ENCODE measurements around the gene CYP4F3.

Gene CYP4F3

GRCh38 chr19:15643387-15643786 lies 2.7 kb downstream of the CYP4F3 start:
- H3K4me3 ChIP-seq (ENCODE audit: low read depth, low read length), result no peak overlapping the region
- no peaks in the 10 kb centered on the region for H3K79me1 ChIP-seq (ENCODE audit: low read length)
- H3K14ac ChIP-seq (ENCODE audit: low read length), result no peak overlapping the region
- H2BK120ac ChIP-seq (ENCODE audit: insufficient read depth, low read length, poor library complexity), result no peak overlapping the region
- no peak overlapping the region for H3K9ac ChIP-seq (ENCODE audit: low read length)
- H3K27ac ChIP-seq (ENCODE audit: low read depth, low read length), result no peak overlapping the region
- no peak overlapping the region for H4K91ac ChIP-seq (ENCODE audit: low read depth, low read length)
- no peak overlapping the region for H2BK12ac ChIP-seq (ENCODE audit: low read length)
- no peak overlapping the region for H2BK5ac ChIP-seq (ENCODE audit: low read depth, low read length, poor library complexity)
- H3K79me2 ChIP-seq (ENCODE audit: control insufficient read depth, insufficient read depth, low read length, poor library complexity), result no peaks in the 10 kb centered on the region
- no peak overlapping the region for H3K4ac ChIP-seq (ENCODE audit: low read depth, low read length)
- DNase-seq, result no peak
- WGBS (ENCODE audit: extremely low coverage, insufficient coverage, insufficient read length), result no CpG with 5 or more reads among the region's 3 CpGs
- H4K8ac ChIP-seq (ENCODE audit: low read depth, low read length), result no peak overlapping the region
- H2AK5ac ChIP-seq (ENCODE audit: low read length), result no peak overlapping the region
- no peaks in the 10 kb centered on the region for H3K36me3 ChIP-seq (ENCODE audit: control insufficient read depth in 1 of 2, insufficient read depth in 2 of 2, low read length in 2 of 2)
- H3K18ac ChIP-seq (ENCODE audit: low read length), result no peak overlapping the region
- no peak overlapping the region for H3K23ac ChIP-seq (ENCODE audit: low read length)
- no peaks in the 10 kb centered on the region for H3K27me3 ChIP-seq (ENCODE audit: insufficient read depth, low read length)
- no peaks in the 10 kb centered on the region for H3K4me1 ChIP-seq (ENCODE audit: control insufficient read depth in 1 of 2, insufficient read depth in 2 of 2, low read length in 2 of 2)
- H3K9me3 ChIP-seq (ENCODE audit: insufficient read depth, low read depth, low read length), result peaks cover 68% of the 10 kb centered on the region
- no peak overlapping the region for H4K12ac ChIP-seq (ENCODE audit: low read depth, low read length)
- no peak overlapping the region for H3K4me2 ChIP-seq (ENCODE audit: low read length)
- H2AFZ ChIP-seq (ENCODE audit: insufficient read depth, low read length, poor library complexity), result no peak overlapping the region

- Histone ChIP-seq H3K9me3 (ENCODE audit: insufficient read depth, low read depth, low read length) (peaks cover 69% of the 10 kb centered on the region), H3K23ac (ENCODE audit: low read length) (no peak overlapping the region), H3K79me2 (ENCODE audit: control insufficient read depth, insufficient read depth, low read length, poor library complexity) (no peaks in the 10 kb centered on the region), H3K36me3 (ENCODE audit: control insufficient read depth in 1 of 2, insufficient read depth in 2 of 2, low read length in 2 of 2) (no peaks in the 10 kb centered on the region), H4K12ac (ENCODE audit: low read depth, low read length) (no peak overlapping the region), H3K4me1 (ENCODE audit: control insufficient read depth in 1 of 2, insufficient read depth in 2 of 2, low read length in 2 of 2) (no peaks in the 10 kb centered on the region), H2BK12ac (ENCODE audit: low read length) (no peak overlapping the region), H2AK5ac (ENCODE audit: low read length) (no peak overlapping the region), H3K9ac (ENCODE audit: low read length) (no peak overlapping the region), H4K91ac (ENCODE audit: low read depth, low read length) (no peak overlapping the region), H3K14ac (ENCODE audit: low read length) (no peak overlapping the region), H3K4me2 (ENCODE audit: low read length) (no peak overlapping the region), H3K18ac (ENCODE audit: low read length) (no peak overlapping the region), H3K27me3 (ENCODE audit: insufficient read depth, low read length) (no peaks in the 10 kb centered on the region), H3K79me1 (ENCODE audit: low read length) (no peaks in the 10 kb centered on the region), H2BK120ac (ENCODE audit: insufficient read depth, low read length, poor library complexity) (no peak overlapping the region), H4K8ac (ENCODE audit: low read depth, low read length) (no peak overlapping the region), H2AFZ (ENCODE audit: insufficient read depth, low read length, poor library complexity) (no peak overlapping the region), H2BK5ac (ENCODE audit: low read depth, low read length, poor library complexity) (no peak overlapping the region), H3K4ac (ENCODE audit: low read depth, low read length) (no peak overlapping the region), H3K27ac (ENCODE audit: low read depth, low read length) (no peak overlapping the region), H3K4me3 (ENCODE audit: low read depth, low read length) (no peak overlapping the region)
- DNase-seq, result no peak
- no CpG with 5 or more reads among the region's 3 CpGs for WGBS (ENCODE audit: extremely low coverage, insufficient coverage, insufficient read length)
Observed at GRCh38 chr19:15644066-15644741, 3.5 kb downstream of the CYP4F3 start.

- Histone ChIP-seq H3K18ac (ENCODE audit: low read length) (no peak overlapping the region), H3K4me1 (ENCODE audit: control insufficient read depth in 1 of 2, insufficient read depth in 2 of 2, low read length in 2 of 2) (no peaks in the 10 kb centered on the region), H2AFZ (ENCODE audit: insufficient read depth, low read length, poor library complexity) (no peak overlapping the region), H3K36me3 (ENCODE audit: control insufficient read depth in 1 of 2, insufficient read depth in 2 of 2, low read length in 2 of 2) (no peaks in the 10 kb centered on the region), H3K4ac (ENCODE audit: low read depth, low read length) (no peak overlapping the region), H3K4me2 (ENCODE audit: low read length) (no peak overlapping the region), H3K79me1 (ENCODE audit: low read length) (no peaks in the 10 kb centered on the region), H3K4me3 (ENCODE audit: low read depth, low read length) (no peak overlapping the region), H2BK5ac (ENCODE audit: low read depth, low read length, poor library complexity) (no peak overlapping the region), H2BK12ac (ENCODE audit: low read length) (no peak overlapping the region), H4K8ac (ENCODE audit: low read depth, low read length) (no peak overlapping the region), H3K23ac (ENCODE audit: low read length) (no peak overlapping the region), H3K79me2 (ENCODE audit: control insufficient read depth, insufficient read depth, low read length, poor library complexity) (no peaks in the 10 kb centered on the region), H4K12ac (ENCODE audit: low read depth, low read length) (no peak overlapping the region), H2BK120ac (ENCODE audit: insufficient read depth, low read length, poor library complexity) (no peak overlapping the region), H3K14ac (ENCODE audit: low read length) (no peak overlapping the region), H3K9ac (ENCODE audit: low read length) (no peak overlapping the region), H3K27me3 (ENCODE audit: insufficient read depth, low read length) (no peaks in the 10 kb centered on the region), H2AK5ac (ENCODE audit: low read length) (no peak overlapping the region), H3K27ac (ENCODE audit: low read depth, low read length) (no peak overlapping the region), H3K9me3 (ENCODE audit: insufficient read depth, low read depth, low read length) (peaks cover 67% of the 10 kb centered on the region), H4K91ac (ENCODE audit: low read depth, low read length) (no peak overlapping the region)
- WGBS (ENCODE audit: extremely low coverage, insufficient coverage, insufficient read length), result no CpG with 5 or more reads among the region's 3 CpGs
- no peak for DNase-seq
Observed at GRCh38 chr19:15644816-15645215, 4.1 kb downstream of the CYP4F3 start.

GRCh38 chr19:15649526-15649925 lies 8.8 kb downstream of the CYP4F3 start:
- Histone ChIP-seq H3K23ac (ENCODE audit: low read length) (no peak overlapping the region), H3K79me2 (ENCODE audit: control insufficient read depth, insufficient read depth, low read length, poor library complexity) (no peaks in the 10 kb centered on the region), H3K9me3 (ENCODE audit: insufficient read depth, low read depth, low read length) (peaks cover 47% of the 10 kb centered on the region), H3K4me3 (ENCODE audit: low read depth, low read length) (no peak overlapping the region), H3K27me3 (ENCODE audit: insufficient read depth, low read length) (no peaks in the 10 kb centered on the region), H3K9ac (ENCODE audit: low read length) (no peak overlapping the region), H2BK5ac (ENCODE audit: low read depth, low read length, poor library complexity) (no peak overlapping the region), H3K4ac (ENCODE audit: low read depth, low read length) (no peak overlapping the region), H3K36me3 (ENCODE audit: control insufficient read depth in 1 of 2, insufficient read depth in 2 of 2, low read length in 2 of 2) (no peaks in the 10 kb centered on the region), H4K8ac (ENCODE audit: low read depth, low read length) (no peak overlapping the region), H3K14ac (ENCODE audit: low read length) (no peak overlapping the region), H2AK5ac (ENCODE audit: low read length) (no peak overlapping the region), H2BK12ac (ENCODE audit: low read length) (no peak overlapping the region), H3K18ac (ENCODE audit: low read length) (no peak overlapping the region), H4K91ac (ENCODE audit: low read depth, low read length) (no peak overlapping the region), H2AFZ (ENCODE audit: insufficient read depth, low read length, poor library complexity) (no peak overlapping the region), H3K4me1 (ENCODE audit: control insufficient read depth in 1 of 2, insufficient read depth in 2 of 2, low read length in 2 of 2) (no peaks in the 10 kb centered on the region), H3K4me2 (ENCODE audit: low read length) (no peak overlapping the region), H3K79me1 (ENCODE audit: low read length) (no peaks in the 10 kb centered on the region), H3K27ac (ENCODE audit: low read depth, low read length) (no peak overlapping the region), H4K12ac (ENCODE audit: low read depth, low read length) (no peak overlapping the region), H2BK120ac (ENCODE audit: insufficient read depth, low read length, poor library complexity) (no peak overlapping the region)
- DNase-seq, result no peak
- WGBS (ENCODE audit: extremely low coverage, insufficient coverage, insufficient read length), result no CpG with 5 or more reads among the region's 2 CpGs
